Keratinocyte (primary cell): ENCODE data around the gene KLF7. TPM values are rescaled to one million over a fixed set of nuclear protein-coding genes. Genes with fewer than 3 reads are reported as not detected.

ENCODE experiments used
- DNase-seq: peaks from one replicate; pipeline ENCODE4 v3.0.0-alpha.2; 2011; ENCODE audit warnings: low read depth, missing footprints, low spot score
- FAIRE-seq: peaks from 2 replicates; lab custom pipeline; 2011; peaks lifted over from hg19 to GRCh38; lab: Jason Lieb, UNC
- H2AFZ ChIP-seq: 2 replicates; pipeline ENCODE4 v1.6.0; 2012; ENCODE audit warnings: low read length, control low read depth, inconsistent platforms; ENCODE audit not compliant: control insufficient read depth
- H3K27ac ChIP-seq: 2 replicates; pipeline ENCODE4 v1.5.1; 2011; ENCODE audit warnings: low read length; ENCODE audit not compliant: control insufficient read depth, insufficient read depth
- H3K27me3 ChIP-seq: 3 replicates; pipeline ENCODE4 v1.6.0; 2011; ENCODE audit warnings: low read length; ENCODE audit not compliant: control insufficient read depth, insufficient read depth; ENCODE audit errors: extremely low read depth
- H3K36me3 ChIP-seq, 2 experiments: 2 replicates in 1 of 2; 3 replicates in 1 of 2; pipeline ENCODE4 v1.5.1; 2011; ENCODE audit warnings: low read length in 2 of 2, mild to moderate bottlenecking in 1 of 2; ENCODE audit not compliant: control insufficient read depth in 2 of 2, insufficient read depth in 2 of 2; ENCODE audit errors: extremely low read depth in 1 of 2
- H3K4me1 ChIP-seq: 3 replicates; pipeline ENCODE4 v1.5.1; 2011; ENCODE audit warnings: low read length; ENCODE audit not compliant: control insufficient read depth, insufficient read depth; ENCODE audit errors: extremely low read depth
- H3K4me2 ChIP-seq: 3 replicates; pipeline ENCODE4 v1.6.0; 2011; ENCODE audit warnings: low read depth, low read length; ENCODE audit not compliant: control insufficient read depth, insufficient read depth; ENCODE audit errors: extremely low read depth
- H3K4me3 ChIP-seq, 3 experiments: fragments of 200-600 bp in 1 of 3; sonication (generic) in 1 of 3; 2 replicates in 2 of 3; 3 replicates in 1 of 3; pipeline ENCODE4 v1.5.1; 2011 to 2016; ENCODE audit warnings: low read length in 3 of 3, mild to moderate bottlenecking in 3 of 3, control low read depth in 2 of 3, inconsistent platforms in 1 of 3, low read depth in 1 of 3, mixed read lengths in 1 of 3, mixed run types in 1 of 3, moderate library complexity in 1 of 3; ENCODE audit not compliant: control insufficient read depth in 2 of 3, insufficient read depth in 2 of 3; ENCODE audit errors: extremely low read depth in 1 of 3
- H3K79me2 ChIP-seq: 2 replicates; pipeline ENCODE4 v1.6.0; 2012; ENCODE audit warnings: low read length; ENCODE audit not compliant: control insufficient read depth, insufficient read depth
- H3K9ac ChIP-seq: 3 replicates; pipeline ENCODE4 v1.6.0; 2011; ENCODE audit warnings: low read length; ENCODE audit not compliant: control insufficient read depth, insufficient read depth; ENCODE audit errors: extremely low read depth
- H3K9me1 ChIP-seq: 3 replicates; pipeline ENCODE4 v1.6.0; 2011; ENCODE audit warnings: low read length; ENCODE audit not compliant: control insufficient read depth, insufficient read depth; ENCODE audit errors: extremely low read depth
- H3K9me3 ChIP-seq: 2 replicates; pipeline ENCODE4 v1.5.1; 2012; ENCODE audit warnings: low read depth, low read length; ENCODE audit not compliant: control insufficient read depth
- H4K20me1 ChIP-seq: 3 replicates; pipeline ENCODE4 v1.6.0; 2011; ENCODE audit warnings: low read length; ENCODE audit not compliant: control insufficient read depth, insufficient read depth; ENCODE audit errors: extremely low read depth
- CTCF ChIP-seq, 3 experiments: IDR thresholded peaks in 1 of 3; conservative IDR thresholded peaks in 1 of 3; optimal IDR thresholded peaks in 1 of 3; 2 replicates in 2 of 3; 3 replicates in 1 of 3; pipeline versions ENCODE3 to v1.5.1; 2011; ENCODE audit warnings: low read length in 3 of 3, mild to moderate bottlenecking in 3 of 3, moderate library complexity in 2 of 3, control low read depth in 1 of 3, inconsistent platforms in 1 of 3; ENCODE audit not compliant: insufficient read depth in 2 of 3; ENCODE audit errors: extremely low read depth in 1 of 3
- EZH2 ChIP-seq: IDR thresholded peaks from one replicate; pipeline ENCODE4 v1.6.1; 2012; ENCODE audit warnings: inconsistent platforms, mild to moderate bottlenecking, low read length, moderate library complexity
- dilution Hi-C: fragments of 300-500 bp; cut with MboI; formaldehyde crosslinking; loops from one replicate; pipeline ENCODE4 v1.7.0; 2020; ENCODE audit warnings: low sequenced_read_pairs; ENCODE audit not compliant: extremely low pct_ligation_motif_present
- polyA plus RNA-seq, 5 experiments: library from polyadenylated mRNA; depleted of rRNA in 3 of 5; stranded (reverse) in 3 of 5; stranded (forward) in 1 of 5; unstranded in 1 of 5; fragments of >200 nt; gene quantifications; 1 replicate in 1 of 5; 2 replicates in 3 of 5; 3 replicates in 1 of 5; pipeline versions ENCODE4 v1.2.1 to v1.2.3, GENCODE V29; 2011 to 2012; ENCODE audit warnings: missing spikeins in 2 of 5, low read depth in 1 of 5, low replicate concordance in 1 of 5

KLF7 gene
- polyA plus RNA-seq, 1 donor (not counting 4 experiments of a cell fraction or from before 2014, with no cell fraction given): 44.7 TPM

GRCh38 chr2:207048416-207048815 lies 117.3 kb downstream of the KLF7 start:
- Histone ChIP-seq H3K79me2 (no peaks in the 10 kb centered on the region), H3K4me3 (no peak overlapping the region), H3K4me1 (peaks cover 10% of the 10 kb centered on the region), H3K36me3 (no peaks in the 10 kb centered on the region), H3K9ac (no peak overlapping the region), H3K27ac (no peak overlapping the region), H3K27me3 (no peaks in the 10 kb centered on the region), H3K4me2 (peak overlapping the region; percentile 46), H4K20me1 (no peaks in the 10 kb centered on the region), H3K9me1 (no peaks in the 10 kb centered on the region), H3K9me3 (no peaks in the 10 kb centered on the region), H2AFZ (peak overlapping the region; percentile 4)
- TF ChIP-seq CTCF (optimal IDR thresholded peaks at IDR 0.05 in 1 of 3, IDR thresholded peaks at IDR 0.05 in 1 of 3, conservative IDR thresholded peaks at IDR 0.05 in 1 of 3; ENCODE audit: extremely low read depth in 1 of 3, insufficient read depth in 2 of 3, low read length in 3 of 3) (no peak), EZH2 (no peak)
- FAIRE-seq: peak; percentile 26
- dilution Hi-C loops: no loop called here
- DNase-seq: no peak

- Histone ChIP-seq H3K4me3 (no peak overlapping the region), H3K9me1 (no peaks in the 10 kb centered on the region), H3K9ac (no peak overlapping the region), H3K9me3 (no peaks in the 10 kb centered on the region), H3K36me3 (no peaks in the 10 kb centered on the region), H3K4me1 (peaks cover 10% of the 10 kb centered on the region), H4K20me1 (no peaks in the 10 kb centered on the region), H3K27me3 (no peaks in the 10 kb centered on the region), H3K27ac (no peak overlapping the region), H3K79me2 (no peaks in the 10 kb centered on the region), H2AFZ (no peak overlapping the region), H3K4me2 (no peak overlapping the region)
- FAIRE-seq (peak; percentile 29), DNase-seq (no peak)
- TF ChIP-seq EZH2 (no peak), CTCF (optimal IDR thresholded peaks at IDR 0.05 in 1 of 3, IDR thresholded peaks at IDR 0.05 in 1 of 3, conservative IDR thresholded peaks at IDR 0.05 in 1 of 3; ENCODE audit: extremely low read depth in 1 of 3, insufficient read depth in 2 of 3, low read length in 3 of 3) (peak in 1 of 3 experiments; percentile 21)
- dilution Hi-C loops: no loop called here
Observed at GRCh38 chr2:207046724-207047123, 119.0 kb downstream of the KLF7 start.
